Choroid plexus epithelial cell (primary cell): ENCODE results near the gene MFAP3.
"Not testable (repeated sequence)": the region's sequence is repeated elsewhere in the genome, so short reads cannot be mapped to it uniquely, and the experiment has no call there.

Experiments used
- DNase-seq: peaks from one replicate; pipeline ENCODE4 v3.0.0-alpha.2; 2010; ENCODE audit warnings: low read depth
- H3K4me3 ChIP-seq: 2 replicates; pipeline ENCODE4 v1.5.1; 2011; ENCODE audit warnings: low read depth, mild to moderate bottlenecking, control low read depth, low read length, moderate library complexity
- TF ChIP-seq, protein P1 (sequence below): conservative IDR thresholded peaks from 2 replicates; pipeline ENCODE4 v1.5.1; 2011; ENCODE audit warnings: low read depth, mild to moderate bottlenecking, control low read depth, inconsistent platforms, low read length, moderate library complexity

The MFAP3 gene

DNA sequence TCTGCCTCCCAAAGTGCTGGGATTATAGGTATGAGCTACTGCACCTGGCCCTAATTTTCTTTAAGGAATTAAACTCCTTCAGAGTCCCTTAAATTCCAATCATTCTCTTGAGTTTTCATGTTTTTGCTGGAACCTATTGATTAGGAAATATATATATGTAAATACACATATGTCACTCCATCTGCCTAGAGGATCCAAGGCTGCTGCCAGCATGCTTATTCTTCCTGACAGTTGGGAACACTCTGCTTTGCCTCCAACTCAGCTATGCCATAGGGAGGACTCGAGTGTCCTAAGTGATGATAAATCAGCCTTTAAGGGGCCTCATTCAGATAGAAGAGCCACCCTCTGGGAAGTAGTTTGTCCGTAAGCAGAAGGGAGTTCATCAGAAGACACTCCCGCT lies 21.8 kb downstream of the MFAP3 start:
- no peak overlapping the region for H3K4me3 ChIP-seq
- no peak for DNase-seq
- TF ChIP-seq, protein P1, sequence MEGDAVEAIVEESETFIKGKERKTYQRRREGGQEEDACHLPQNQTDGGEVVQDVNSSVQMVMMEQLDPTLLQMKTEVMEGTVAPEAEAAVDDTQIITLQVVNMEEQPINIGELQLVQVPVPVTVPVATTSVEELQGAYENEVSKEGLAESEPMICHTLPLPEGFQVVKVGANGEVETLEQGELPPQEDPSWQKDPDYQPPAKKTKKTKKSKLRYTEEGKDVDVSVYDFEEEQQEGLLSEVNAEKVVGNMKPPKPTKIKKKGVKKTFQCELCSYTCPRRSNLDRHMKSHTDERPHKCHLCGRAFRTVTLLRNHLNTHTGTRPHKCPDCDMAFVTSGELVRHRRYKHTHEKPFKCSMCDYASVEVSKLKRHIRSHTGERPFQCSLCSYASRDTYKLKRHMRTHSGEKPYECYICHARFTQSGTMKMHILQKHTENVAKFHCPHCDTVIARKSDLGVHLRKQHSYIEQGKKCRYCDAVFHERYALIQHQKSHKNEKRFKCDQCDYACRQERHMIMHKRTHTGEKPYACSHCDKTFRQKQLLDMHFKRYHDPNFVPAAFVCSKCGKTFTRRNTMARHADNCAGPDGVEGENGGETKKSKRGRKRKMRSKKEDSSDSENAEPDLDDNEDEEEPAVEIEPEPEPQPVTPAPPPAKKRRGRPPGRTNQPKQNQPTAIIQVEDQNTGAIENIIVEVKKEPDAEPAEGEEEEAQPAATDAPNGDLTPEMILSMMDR = no peak

DNA sequence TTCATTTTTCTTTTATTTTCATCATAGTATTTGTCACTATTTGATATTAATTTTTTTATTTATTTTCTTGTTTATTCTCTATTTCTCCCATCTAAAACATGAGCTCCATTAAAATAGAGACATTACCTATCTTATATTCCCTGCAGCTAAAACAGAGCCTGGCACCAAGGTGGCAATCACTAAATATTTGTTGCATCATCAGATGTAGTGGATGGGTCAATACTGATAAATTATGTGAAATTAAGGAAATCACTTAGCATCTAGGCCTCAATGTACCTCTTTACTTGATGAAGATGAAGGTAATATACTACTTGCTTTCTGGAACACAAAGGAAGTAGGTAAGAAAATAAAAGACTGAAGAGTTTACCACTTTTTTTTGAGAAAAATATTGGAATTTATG lies 24.6 kb downstream of the MFAP3 start:
- TF ChIP-seq, protein P1 = no peak
- no peak for DNase-seq
- no peak overlapping the region for H3K4me3 ChIP-seq

DNA sequence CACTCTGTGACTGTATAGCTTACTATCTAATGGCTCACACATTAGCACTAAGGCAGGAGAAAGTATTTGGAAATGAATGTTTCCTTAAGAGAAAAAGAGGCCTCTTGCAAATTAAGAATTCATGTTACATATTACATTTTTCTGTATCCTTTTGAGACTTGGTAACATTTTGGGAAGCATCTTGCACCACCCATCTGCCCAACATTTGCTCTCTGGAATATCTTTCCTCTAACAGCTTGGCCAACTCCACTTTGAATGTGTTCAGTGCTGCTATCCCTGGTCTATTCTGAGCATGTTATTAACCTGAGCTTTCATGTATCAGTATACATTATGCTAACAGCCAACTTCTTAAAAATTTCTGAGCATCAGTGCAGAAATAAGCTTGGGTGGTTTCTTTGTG lies 27.2 kb downstream of the MFAP3 start:
- TF ChIP-seq, protein P1 = no peak
- DNase-seq = no peak
- no peak overlapping the region for H3K4me3 ChIP-seq

DNA sequence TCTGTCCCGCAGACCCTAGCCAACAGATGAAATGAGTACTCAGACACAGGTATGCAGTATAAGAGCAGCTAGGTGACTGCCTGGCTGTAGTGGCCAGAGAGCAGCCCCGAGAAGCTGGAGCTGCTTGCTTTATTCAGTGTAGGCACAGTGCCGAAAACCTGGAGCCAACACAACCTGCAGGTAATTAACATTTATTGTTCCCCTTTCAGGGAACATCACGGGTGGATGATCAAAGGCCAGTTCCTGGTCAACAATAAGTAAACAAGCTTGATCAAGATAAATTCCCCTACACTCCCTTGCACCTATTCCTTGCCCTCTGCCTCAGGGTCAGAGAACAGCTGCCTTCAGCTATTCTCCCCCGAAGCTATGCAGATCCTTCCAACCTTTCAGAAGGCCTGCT lies 31.1 kb downstream of the MFAP3 start:
- not testable (repeated sequence) for DNase-seq, H3K4me3 ChIP-seq

DNA sequence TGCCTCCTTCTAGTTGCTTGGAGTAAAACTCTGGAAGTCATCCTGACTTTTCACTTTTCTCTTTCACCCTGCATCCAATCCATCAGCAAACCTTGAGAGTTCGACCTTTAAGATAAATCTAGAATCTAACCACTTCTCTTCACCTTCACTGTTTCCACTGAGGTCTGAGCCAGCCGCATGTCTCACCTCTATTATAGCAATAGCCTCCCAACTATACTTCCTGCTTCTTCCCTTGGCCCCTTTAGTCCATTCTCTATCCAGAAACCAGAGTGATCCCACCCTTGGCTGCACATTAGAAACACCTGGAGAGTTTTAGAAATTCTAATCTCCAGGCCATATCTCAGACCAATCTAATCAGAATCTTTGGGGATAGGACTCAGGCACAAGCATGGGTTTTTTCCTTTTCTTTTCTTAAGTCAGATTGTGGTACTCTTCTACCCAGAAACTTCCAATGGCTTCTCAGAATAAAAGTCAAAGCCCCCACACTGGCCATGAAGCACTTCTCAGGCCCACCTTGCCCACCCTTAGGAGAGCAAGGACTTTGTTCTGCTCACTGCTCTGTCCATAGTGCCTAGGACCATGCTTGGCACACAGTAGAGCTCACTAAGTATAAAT lies 33.1 kb downstream of the MFAP3 start:
- DNase-seq = no peak
- TF ChIP-seq, protein P1 = no peak
- no peak overlapping the region for H3K4me3 ChIP-seq

DNA sequence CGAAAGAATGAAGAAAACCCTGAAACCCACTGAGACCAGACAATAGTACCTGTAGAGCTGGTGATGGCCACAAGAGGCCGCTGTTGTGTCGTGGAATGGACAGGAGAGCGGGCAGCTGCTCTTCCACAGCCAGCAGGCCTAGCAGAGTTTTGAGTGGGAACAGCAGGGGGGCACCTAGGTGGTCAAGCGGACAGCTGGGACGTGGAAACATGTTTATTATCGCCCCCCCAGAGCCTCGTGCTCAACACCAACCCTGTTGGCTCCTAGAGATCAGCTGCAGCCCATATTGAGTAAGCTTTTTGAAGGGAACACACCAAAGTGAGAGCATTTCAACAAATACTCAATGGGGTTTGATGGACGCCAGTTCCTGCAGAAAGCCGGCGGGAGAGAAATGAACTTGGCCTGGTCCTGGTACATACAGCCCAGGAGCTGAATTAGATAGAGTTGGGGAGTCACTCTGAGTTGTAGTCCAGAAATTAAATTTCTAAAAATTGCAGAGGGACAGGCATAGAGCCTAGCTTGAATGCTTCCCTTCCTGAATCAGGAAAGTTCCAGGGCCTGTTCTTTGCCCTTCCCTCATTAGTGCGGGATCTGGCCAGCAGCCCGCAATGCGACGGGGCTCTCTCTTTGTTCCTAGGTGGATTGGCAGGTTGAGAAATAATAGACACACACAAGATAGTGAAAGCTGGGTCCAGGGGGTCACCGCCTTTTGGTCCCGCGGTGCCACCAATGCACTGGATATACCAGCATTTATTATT lies 33.8 kb downstream of the MFAP3 start:
- no peak overlapping the region for H3K4me3 ChIP-seq
- peak; percentile 84 for DNase-seq
- TF ChIP-seq, protein P1 = peak; percentile 95

DNA sequence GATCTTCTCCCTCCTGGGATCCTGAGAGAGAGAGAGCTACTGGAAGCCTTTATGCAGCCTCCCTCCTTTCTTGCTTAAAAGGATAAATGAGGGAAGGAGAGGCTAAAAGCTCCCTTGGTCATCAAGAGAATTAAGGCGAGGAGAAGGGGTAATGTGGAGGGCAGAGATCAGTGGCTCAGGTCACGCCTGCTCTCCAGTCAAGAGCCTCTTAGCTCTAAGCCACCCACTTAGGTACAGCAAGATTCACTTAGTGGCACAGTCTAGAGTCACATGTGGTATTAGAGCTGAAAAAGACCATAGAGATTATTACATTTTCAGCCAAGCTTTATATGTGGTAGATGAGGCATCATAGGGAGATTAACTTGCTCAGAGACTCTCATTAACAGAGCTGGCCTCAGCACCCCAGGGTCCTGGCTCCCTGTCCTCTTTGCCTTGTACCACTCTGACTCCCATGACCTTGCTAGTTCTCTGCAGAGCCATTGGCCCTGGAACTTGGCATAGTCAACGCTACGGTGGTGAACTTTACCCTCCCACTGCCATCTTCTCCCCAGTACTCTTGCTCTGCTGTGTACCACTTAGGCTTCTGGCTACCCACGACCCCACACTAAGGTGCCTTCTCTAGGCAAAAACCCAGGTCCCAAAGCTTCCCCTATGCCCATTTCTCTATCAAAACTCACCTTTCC lies 37.6 kb downstream of the MFAP3 start:
- TF ChIP-seq, protein P1 = no peak
- DNase-seq = no peak
- no peak overlapping the region for H3K4me3 ChIP-seq
